ENCODE measurements around the gene MAP3K19. TPM values are rescaled to one million over a fixed set of nuclear protein-coding genes. Genes with fewer than 3 reads are reported as not detected.

The MAP3K19 gene
- total and polyA plus RNA-seq, 2 experiments from 2014 or later: not detected

DNA sequence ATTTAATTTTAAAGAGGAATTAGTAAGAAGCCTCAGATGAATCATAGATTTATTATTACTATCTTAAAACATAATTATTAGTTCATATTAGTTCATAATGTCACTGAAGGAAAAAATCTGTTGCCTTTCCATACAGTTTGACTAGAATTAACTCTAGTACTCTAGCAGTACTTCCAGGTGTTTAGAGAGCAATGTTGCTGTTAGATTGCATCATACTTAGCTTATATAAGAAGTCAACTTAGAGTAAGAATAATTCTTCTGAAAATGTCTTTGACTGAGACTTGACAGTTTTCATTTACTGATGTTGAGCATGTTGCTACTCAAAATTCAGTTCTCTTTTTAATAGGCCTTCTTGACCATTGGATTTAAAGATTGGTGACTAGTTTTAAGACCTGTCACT lies 9.5 kb upstream of the MAP3K19 start (continued):
- TF ChIP-seq ZNF462 (CRISPR knock-in tag; IDR thresholded peaks at IDR 0.05): no peak
- no peak for TF ChIP-seq CREB1 (CRISPR knock-in tag; IDR thresholded peaks at IDR 0.05; ENCODE audit: low read depth)
- TF ChIP-seq EZH2 (IDR thresholded peaks at IDR 0.05; ENCODE audit: low read depth, unreplicated experiment): no peak
- TF ChIP-seq EZH2phosphoT487 (IDR thresholded peaks at IDR 0.05; ENCODE audit: unreplicated experiment): no peak
- no peak for TF ChIP-seq STAT1 (IDR thresholded peaks at IDR 0.05; ENCODE audit: unreplicated experiment)
- no peak for TF ChIP-seq ZNF331 (CRISPR knock-in tag; IDR thresholded peaks at IDR 0.05; ENCODE audit: low read depth)
- TF ChIP-seq POLR2AphosphoS5 (IDR thresholded peaks at IDR 0.05; ENCODE audit: low read depth): no peak
- no peak for TF ChIP-seq ZNF114 (CRISPR knock-in tag; IDR thresholded peaks at IDR 0.05)

DNA sequence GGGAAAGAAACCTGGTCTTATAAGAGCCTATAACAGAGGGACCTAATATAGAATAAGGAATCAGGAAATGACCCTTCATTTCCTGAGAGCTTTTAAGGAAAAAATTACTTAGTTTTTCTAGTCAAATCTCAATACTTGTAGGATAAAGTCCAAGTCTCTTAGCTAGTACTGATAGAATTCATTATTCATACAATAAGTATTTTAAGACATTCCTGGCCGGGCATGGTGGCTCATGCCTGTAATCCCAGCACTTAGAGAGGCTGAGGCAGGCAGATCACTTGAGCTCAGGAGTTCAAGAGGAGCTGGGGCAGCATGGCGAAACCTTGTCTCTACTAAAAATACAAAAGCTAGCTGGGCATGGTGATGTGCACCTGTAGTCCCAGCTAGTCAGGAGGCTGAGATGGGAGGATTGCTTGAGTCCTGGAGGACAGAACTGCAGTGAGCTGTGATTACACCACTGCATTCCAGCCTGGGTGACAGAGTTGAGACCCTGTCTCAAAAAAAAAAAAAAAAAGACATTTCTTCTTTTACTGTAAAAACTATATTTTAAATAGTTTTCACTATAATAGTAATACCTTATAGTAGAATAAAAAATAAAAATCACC lies 8.0 kb upstream of the MAP3K19 start:
- H3K9me3 Mint-ChIP-seq: no peaks in the 10 kb centered on the region; the same call in 2 of the 3 replicates

More for the DNA sequence above, 8.0 kb upstream of the MAP3K19 start:
- H4K20me1 ChIP-seq (replicated peaks; ENCODE audit: insufficient read depth): peaks cover 11% of the 10 kb centered on the region
- Mint-ChIP-seq H3K27ac (no peak overlapping the region), H3K27me3 (ENCODE audit: insufficient read depth, low read depth, poor library complexity) (no peaks in the 10 kb centered on the region), H3K36me3 (ENCODE audit: low read depth) (peaks cover 35% of the 10 kb centered on the region), H3K4me3 (no peak overlapping the region), H3K4me1 (peaks cover 21% of the 10 kb centered on the region)
- ATAC-seq (no peak), DNase-seq (ENCODE audit: low spot score) (no peak)
- H3K9me2 ChIP-seq (ENCODE audit: insufficient read depth): no peaks in the 10 kb centered on the region
- H3K27me3 ChIP-seq (ENCODE audit: insufficient read depth): no peaks in the 10 kb centered on the region
- H3F3A ChIP-seq (replicated peaks; ENCODE audit: low read depth): no peaks in the 10 kb centered on the region
- H3K27ac ChIP-seq (ENCODE audit: low read depth): no peak overlapping the region
- H2AFZ ChIP-seq: no peak overlapping the region
- TF ChIP-seq CREB1 (CRISPR knock-in tag; IDR thresholded peaks at IDR 0.05; ENCODE audit: low read depth): no peak
- H3K36me3 ChIP-seq (ENCODE audit: insufficient read depth): no peaks in the 10 kb centered on the region; the same call in 1 of the 2 replicates
- H3K4me2 ChIP-seq: no peak overlapping the region
- H3K79me2 ChIP-seq (replicated peaks; ENCODE audit: insufficient read depth): peaks cover 76% of the 10 kb centered on the region
- H3K4me3 ChIP-seq: no peak overlapping the region
- peaks cover 16% of the 10 kb centered on the region for H3K4me1 ChIP-seq (ENCODE audit: insufficient read depth)

All from GM23338 (cell line).